Measurements from ENCODE around the gene GSK3A.
A peak's percentile ranks its signal among the peaks of the same experiment; 100 is the strongest.

GSK3A gene

GRCh38 chr19:42199440-42200115, 42.8 kb downstream of the GSK3A start:
- peak overlapping the region; percentile 83 for H3K27ac ChIP-seq (ENCODE audit: insufficient read depth, low read length, poor library complexity, severe bottlenecking)
- peaks cover 87% of the 10 kb centered on the region for H3K4me1 ChIP-seq (ENCODE audit: control insufficient read depth, insufficient read depth, low read length, poor library complexity, severe bottlenecking)
- peaks cover 15% of the 10 kb centered on the region for H3K36me3 ChIP-seq (ENCODE audit: control insufficient read depth, insufficient read depth, low read length)
- H3K4me3 ChIP-seq (ENCODE audit: insufficient read depth, low read depth, low read length, poor library complexity, severe bottlenecking), result peak overlapping the region; percentile 30
- DNase-seq, result peak; percentile 38 to 46 (median 45)
- no peaks in the 10 kb centered on the region for H3K27me3 ChIP-seq (replicated peaks; ENCODE audit: control insufficient read depth, insufficient read depth, low read length, poor library complexity, severe bottlenecking)
- H3K9me3 ChIP-seq (ENCODE audit: control insufficient read depth, low read length), result no peaks in the 10 kb centered on the region

- Histone ChIP-seq H3K4me1 (ENCODE audit: control insufficient read depth, insufficient read depth, low read length, poor library complexity, severe bottlenecking) (peaks cover 80% of the 10 kb centered on the region), H3K4me3 (ENCODE audit: insufficient read depth, low read depth, low read length, poor library complexity, severe bottlenecking) (peak overlapping the region; percentile 30), H3K27ac (ENCODE audit: insufficient read depth, low read length, poor library complexity, severe bottlenecking) (peak overlapping the region; percentile 83), H3K27me3 (replicated peaks; ENCODE audit: control insufficient read depth, insufficient read depth, low read length, poor library complexity, severe bottlenecking) (no peaks in the 10 kb centered on the region), H3K36me3 (ENCODE audit: control insufficient read depth, insufficient read depth, low read length) (peaks cover 10% of the 10 kb centered on the region), H3K9me3 (ENCODE audit: control insufficient read depth, low read length) (no peaks in the 10 kb centered on the region)
- DNase-seq, result peak; percentile 73 to 76 (median 75)
Observed at GRCh38 chr19:42198676-42199439, 43.5 kb downstream of the GSK3A start.

- H3K4me1 ChIP-seq (ENCODE audit: control insufficient read depth, insufficient read depth, low read length, poor library complexity, severe bottlenecking), result peaks cover 66% of the 10 kb centered on the region
- DNase-seq, result no peak
- H3K27me3 ChIP-seq (replicated peaks; ENCODE audit: control insufficient read depth, insufficient read depth, low read length, poor library complexity, severe bottlenecking), result no peaks in the 10 kb centered on the region
- no peak overlapping the region for H3K27ac ChIP-seq (ENCODE audit: insufficient read depth, low read length, poor library complexity, severe bottlenecking)
- no peaks in the 10 kb centered on the region for H3K9me3 ChIP-seq (ENCODE audit: control insufficient read depth, low read length)
- peaks cover 8% of the 10 kb centered on the region for H3K36me3 ChIP-seq (ENCODE audit: control insufficient read depth, insufficient read depth, low read length)
- no peak overlapping the region for H3K4me3 ChIP-seq (ENCODE audit: insufficient read depth, low read depth, low read length, poor library complexity, severe bottlenecking)
Observed at GRCh38 chr19:42197375-42197817, 45.0 kb downstream of the GSK3A start.

GRCh38 chr19:42196011-42197001, 46.1 kb downstream of the GSK3A start:
- Histone ChIP-seq H3K27ac (ENCODE audit: insufficient read depth, low read length, poor library complexity, severe bottlenecking) (no peak overlapping the region), H3K4me1 (ENCODE audit: control insufficient read depth, insufficient read depth, low read length, poor library complexity, severe bottlenecking) (peaks cover 64% of the 10 kb centered on the region), H3K27me3 (replicated peaks; ENCODE audit: control insufficient read depth, insufficient read depth, low read length, poor library complexity, severe bottlenecking) (no peaks in the 10 kb centered on the region), H3K36me3 (ENCODE audit: control insufficient read depth, insufficient read depth, low read length) (peaks cover 8% of the 10 kb centered on the region), H3K4me3 (ENCODE audit: insufficient read depth, low read depth, low read length, poor library complexity, severe bottlenecking) (no peak overlapping the region), H3K9me3 (ENCODE audit: control insufficient read depth, low read length) (no peaks in the 10 kb centered on the region)
- DNase-seq, result no peak

GRCh38 chr19:42193706-42194105, 48.7 kb downstream of the GSK3A start:
- Histone ChIP-seq H3K27me3 (replicated peaks; ENCODE audit: control insufficient read depth, insufficient read depth, low read length, poor library complexity, severe bottlenecking) (no peaks in the 10 kb centered on the region), H3K27ac (ENCODE audit: insufficient read depth, low read length, poor library complexity, severe bottlenecking) (no peak overlapping the region), H3K36me3 (ENCODE audit: control insufficient read depth, insufficient read depth, low read length) (peaks cover 6% of the 10 kb centered on the region), H3K9me3 (ENCODE audit: control insufficient read depth, low read length) (no peaks in the 10 kb centered on the region), H3K4me1 (ENCODE audit: control insufficient read depth, insufficient read depth, low read length, poor library complexity, severe bottlenecking) (peaks cover 43% of the 10 kb centered on the region), H3K4me3 (ENCODE audit: insufficient read depth, low read depth, low read length, poor library complexity, severe bottlenecking) (no peak overlapping the region)
- DNase-seq, result no peak

- DNase-seq, result no peak
- no peak overlapping the region for H3K4me3 ChIP-seq (ENCODE audit: insufficient read depth, low read depth, low read length, poor library complexity, severe bottlenecking)
- H3K4me1 ChIP-seq (ENCODE audit: control insufficient read depth, insufficient read depth, low read length, poor library complexity, severe bottlenecking), result peaks cover 39% of the 10 kb centered on the region
- peaks cover 3% of the 10 kb centered on the region for H3K36me3 ChIP-seq (ENCODE audit: control insufficient read depth, insufficient read depth, low read length)
- no peaks in the 10 kb centered on the region for H3K27me3 ChIP-seq (replicated peaks; ENCODE audit: control insufficient read depth, insufficient read depth, low read length, poor library complexity, severe bottlenecking)
- H3K27ac ChIP-seq (ENCODE audit: insufficient read depth, low read length, poor library complexity, severe bottlenecking), result no peak overlapping the region
- no peaks in the 10 kb centered on the region for H3K9me3 ChIP-seq (ENCODE audit: control insufficient read depth, low read length)
Observed at GRCh38 chr19:42193294-42193693, 49.1 kb downstream of the GSK3A start.

- H3K4me3 ChIP-seq (ENCODE audit: insufficient read depth, low read depth, low read length, poor library complexity, severe bottlenecking), result no peak overlapping the region
- H3K27ac ChIP-seq (ENCODE audit: insufficient read depth, low read length, poor library complexity, severe bottlenecking), result no peak overlapping the region
- peaks cover 25% of the 10 kb centered on the region for H3K4me1 ChIP-seq (ENCODE audit: control insufficient read depth, insufficient read depth, low read length, poor library complexity, severe bottlenecking)
- no peak for DNase-seq
- H3K36me3 ChIP-seq (ENCODE audit: control insufficient read depth, insufficient read depth, low read length), result peaks cover 3% of the 10 kb centered on the region
- H3K27me3 ChIP-seq (replicated peaks; ENCODE audit: control insufficient read depth, insufficient read depth, low read length, poor library complexity, severe bottlenecking), result no peaks in the 10 kb centered on the region
- no peaks in the 10 kb centered on the region for H3K9me3 ChIP-seq (ENCODE audit: control insufficient read depth, low read length)
Observed at GRCh38 chr19:42191855-42192254, 50.5 kb downstream of the GSK3A start.

- DNase-seq, result no peak
- no peak overlapping the region for H3K4me3 ChIP-seq (ENCODE audit: insufficient read depth, low read depth, low read length, poor library complexity, severe bottlenecking)
- no peak overlapping the region for H3K27ac ChIP-seq (ENCODE audit: insufficient read depth, low read length, poor library complexity, severe bottlenecking)
- H3K4me1 ChIP-seq (ENCODE audit: control insufficient read depth, insufficient read depth, low read length, poor library complexity, severe bottlenecking), result peaks cover 20% of the 10 kb centered on the region
- H3K27me3 ChIP-seq (replicated peaks; ENCODE audit: control insufficient read depth, insufficient read depth, low read length, poor library complexity, severe bottlenecking), result no peaks in the 10 kb centered on the region
- peaks cover 3% of the 10 kb centered on the region for H3K36me3 ChIP-seq (ENCODE audit: control insufficient read depth, insufficient read depth, low read length)
- H3K9me3 ChIP-seq (ENCODE audit: control insufficient read depth, low read length), result no peaks in the 10 kb centered on the region
Observed at GRCh38 chr19:42191330-42191729, 51.1 kb downstream of the GSK3A start.

GRCh38 chr19:42189133-42189532, 53.3 kb downstream of the GSK3A start:
- no peaks in the 10 kb centered on the region for H3K27me3 ChIP-seq (replicated peaks; ENCODE audit: control insufficient read depth, insufficient read depth, low read length, poor library complexity, severe bottlenecking)
- H3K4me3 ChIP-seq (ENCODE audit: insufficient read depth, low read depth, low read length, poor library complexity, severe bottlenecking), result no peak overlapping the region
- no peak for DNase-seq
- peaks cover 33% of the 10 kb centered on the region for H3K4me1 ChIP-seq (ENCODE audit: control insufficient read depth, insufficient read depth, low read length, poor library complexity, severe bottlenecking)
- no peak overlapping the region for H3K27ac ChIP-seq (ENCODE audit: insufficient read depth, low read length, poor library complexity, severe bottlenecking)
- no peaks in the 10 kb centered on the region for H3K36me3 ChIP-seq (ENCODE audit: control insufficient read depth, insufficient read depth, low read length)
- H3K9me3 ChIP-seq (ENCODE audit: control insufficient read depth, low read length), result no peaks in the 10 kb centered on the region

All from effector memory CD4-positive, alpha-beta T cell (primary cell).